Testis (tissue), 2 donors: ENCODE data around the gene TMEM18.

Experiments
- CTCF ChIP-seq, 3 experiments: fragments of 450-650 bp in 2 of 3; fragments of 200-600 bp in 1 of 3; sonication (generic) in 1 of 3; IDR thresholded peaks; one replicate each; pipeline ENCODE4 v1.5.1; 2016 to 2019; ENCODE audit warnings: antibody characterized with exemption in 3 of 3, mild to moderate bottlenecking in 2 of 3, moderate library complexity in 1 of 3
- POLR2A ChIP-seq: fragments of 450-650 bp; IDR thresholded peaks from one replicate; pipeline ENCODE4 v1.6.1; 2017; ENCODE audit warnings: antibody characterized with exemption, mild to moderate bottlenecking, moderate library complexity

- TF ChIP-seq CTCF (IDR thresholded peaks at IDR 0.05) (no peak), POLR2A (no peak)
These were observed 15.9 kb downstream of the TMEM18 start for GRCh38 chr2:661360-661635.
